Measurements from ENCODE around the gene IL3RA. TPM values are rescaled to one million over a fixed set of nuclear protein-coding genes. Genes with fewer than 3 reads are reported as not detected.
"Not testable (repeated sequence)": the region's sequence is repeated elsewhere in the genome, so short reads cannot be mapped to it uniquely, and the experiment has no call there.

Gene IL3RA
- total RNA-seq, 1 donor from 2014 or later = 59.9 TPM

DNA sequence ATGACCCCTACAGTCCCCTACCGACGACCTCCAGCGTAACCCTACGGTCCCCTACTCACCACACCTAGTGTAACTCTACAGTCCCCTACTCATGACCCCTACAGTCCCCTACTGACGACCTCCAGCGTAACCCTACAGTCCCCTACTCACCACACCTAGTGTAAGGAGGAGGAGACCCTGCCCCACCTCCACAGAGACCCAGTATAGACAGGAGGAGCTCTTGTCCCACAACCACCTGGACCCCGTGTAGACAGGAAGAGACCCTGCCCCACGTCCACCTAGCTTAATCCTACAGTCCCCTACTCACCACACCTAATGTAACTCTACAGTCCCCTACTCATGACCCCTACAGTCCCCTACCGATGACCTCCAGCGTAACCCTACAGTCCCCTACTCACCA, 41.0 kb upstream of the IL3RA start:
- no peaks in the 10 kb centered on the region for H3K9me3 ChIP-seq
- ATAC-seq (no peak), DNase-seq (no peak)
- H3K27ac ChIP-seq = no peak overlapping the region
- no peaks in the 10 kb centered on the region for H3K36me3 ChIP-seq
- intact Hi-C loops (cut with DNase I) = no loop called here
- TF ChIP-seq, protein P1, sequence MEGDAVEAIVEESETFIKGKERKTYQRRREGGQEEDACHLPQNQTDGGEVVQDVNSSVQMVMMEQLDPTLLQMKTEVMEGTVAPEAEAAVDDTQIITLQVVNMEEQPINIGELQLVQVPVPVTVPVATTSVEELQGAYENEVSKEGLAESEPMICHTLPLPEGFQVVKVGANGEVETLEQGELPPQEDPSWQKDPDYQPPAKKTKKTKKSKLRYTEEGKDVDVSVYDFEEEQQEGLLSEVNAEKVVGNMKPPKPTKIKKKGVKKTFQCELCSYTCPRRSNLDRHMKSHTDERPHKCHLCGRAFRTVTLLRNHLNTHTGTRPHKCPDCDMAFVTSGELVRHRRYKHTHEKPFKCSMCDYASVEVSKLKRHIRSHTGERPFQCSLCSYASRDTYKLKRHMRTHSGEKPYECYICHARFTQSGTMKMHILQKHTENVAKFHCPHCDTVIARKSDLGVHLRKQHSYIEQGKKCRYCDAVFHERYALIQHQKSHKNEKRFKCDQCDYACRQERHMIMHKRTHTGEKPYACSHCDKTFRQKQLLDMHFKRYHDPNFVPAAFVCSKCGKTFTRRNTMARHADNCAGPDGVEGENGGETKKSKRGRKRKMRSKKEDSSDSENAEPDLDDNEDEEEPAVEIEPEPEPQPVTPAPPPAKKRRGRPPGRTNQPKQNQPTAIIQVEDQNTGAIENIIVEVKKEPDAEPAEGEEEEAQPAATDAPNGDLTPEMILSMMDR (IDR thresholded peaks at IDR 0.05) = no peak
- no peaks in the 10 kb centered on the region for H3K27me3 ChIP-seq (ENCODE audit: low read depth)
- no peak overlapping the region for H3K4me3 ChIP-seq
- H3K4me1 ChIP-seq = no peaks in the 10 kb centered on the region

DNA sequence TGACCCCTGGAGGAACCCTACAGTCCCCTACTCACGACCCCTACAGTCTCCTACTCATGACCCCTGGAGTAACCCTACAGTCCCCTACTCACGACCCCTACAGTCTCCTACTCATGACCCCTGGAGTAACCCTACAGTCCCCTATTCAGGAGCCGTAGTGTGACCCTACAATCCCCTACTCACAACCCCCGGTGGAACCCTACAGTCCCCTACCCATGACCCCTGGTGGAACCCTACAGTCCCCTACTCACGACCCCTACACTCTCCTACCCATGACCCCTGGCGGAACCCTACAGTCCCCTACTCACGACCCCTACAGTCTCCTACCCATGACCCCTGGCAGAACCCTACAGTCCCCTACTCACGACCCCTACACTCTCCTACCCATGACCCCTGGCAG, 39.0 kb upstream of the IL3RA start:
- DNase-seq; H3K4me1 ChIP-seq; H3K36me3 ChIP-seq; H3K4me3 ChIP-seq; H3K27ac ChIP-seq; H3K27me3 ChIP-seq (ENCODE audit: low read depth); intact Hi-C loops (cut with DNase I); ATAC-seq; H3K9me3 ChIP-seq: not testable (repeated sequence)

DNA sequence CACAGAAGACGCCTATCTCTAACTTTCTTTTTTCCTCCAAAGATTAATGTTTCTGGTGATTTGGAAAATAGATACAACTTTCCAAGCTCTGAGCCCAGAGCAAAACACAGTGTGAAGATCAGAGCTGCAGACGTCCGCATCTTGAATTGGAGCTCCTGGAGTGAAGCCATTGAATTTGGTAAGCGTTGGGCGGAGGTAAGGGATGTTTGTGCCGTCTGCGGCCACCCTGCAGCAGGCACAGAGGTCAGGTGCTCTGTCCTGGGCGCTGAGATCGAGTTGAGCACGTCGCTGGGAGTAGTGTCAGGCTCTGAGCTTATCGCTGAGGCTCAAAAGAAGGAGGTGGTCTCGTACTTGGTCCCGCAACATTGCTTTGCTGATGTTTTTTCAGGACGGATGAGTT, 36.1 kb upstream of the IL3RA start:
- Histone ChIP-seq H3K4me1 (no peaks in the 10 kb centered on the region), H3K4me3 (no peak overlapping the region), H3K27me3 (ENCODE audit: low read depth) (no peaks in the 10 kb centered on the region), H3K36me3 (peaks cover 3% of the 10 kb centered on the region), H3K9me3 (no peaks in the 10 kb centered on the region), H3K27ac (no peak overlapping the region)
- ATAC-seq (no peak), DNase-seq (no peak)
- intact Hi-C loops (cut with DNase I) = no loop called here
- TF ChIP-seq, protein P1 (IDR thresholded peaks at IDR 0.05) = no peak

DNA sequence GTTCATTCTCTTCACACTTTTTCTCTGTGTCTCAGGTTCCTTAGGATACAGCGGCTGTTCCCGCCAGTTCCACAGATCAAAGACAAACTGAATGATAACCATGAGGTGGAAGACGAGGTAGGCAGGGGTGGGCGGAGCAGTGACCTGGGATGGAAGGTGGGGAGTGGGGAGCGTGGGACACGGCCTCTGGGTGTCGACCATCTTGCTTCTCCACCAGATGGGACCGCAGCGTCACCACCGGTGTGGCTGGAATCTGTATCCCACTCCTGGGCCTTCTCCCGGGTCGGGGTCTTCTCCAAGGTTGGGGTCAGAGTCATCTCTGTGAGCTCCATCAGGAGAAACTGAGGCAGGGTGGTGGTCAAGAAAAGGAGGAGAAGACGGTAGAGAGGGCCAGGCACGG, 31.2 kb upstream of the IL3RA start:
- ATAC-seq (no peak), DNase-seq (no peak)
- TF ChIP-seq, protein P1 (IDR thresholded peaks at IDR 0.05) = no peak
- Histone ChIP-seq H3K27ac (no peak overlapping the region), H3K4me3 (no peak overlapping the region), H3K9me3 (no peaks in the 10 kb centered on the region), H3K27me3 (ENCODE audit: low read depth) (no peaks in the 10 kb centered on the region), H3K36me3 (peaks cover 5% of the 10 kb centered on the region), H3K4me1 (no peaks in the 10 kb centered on the region)
- intact Hi-C loops (cut with DNase I) = no loop called here

DNA sequence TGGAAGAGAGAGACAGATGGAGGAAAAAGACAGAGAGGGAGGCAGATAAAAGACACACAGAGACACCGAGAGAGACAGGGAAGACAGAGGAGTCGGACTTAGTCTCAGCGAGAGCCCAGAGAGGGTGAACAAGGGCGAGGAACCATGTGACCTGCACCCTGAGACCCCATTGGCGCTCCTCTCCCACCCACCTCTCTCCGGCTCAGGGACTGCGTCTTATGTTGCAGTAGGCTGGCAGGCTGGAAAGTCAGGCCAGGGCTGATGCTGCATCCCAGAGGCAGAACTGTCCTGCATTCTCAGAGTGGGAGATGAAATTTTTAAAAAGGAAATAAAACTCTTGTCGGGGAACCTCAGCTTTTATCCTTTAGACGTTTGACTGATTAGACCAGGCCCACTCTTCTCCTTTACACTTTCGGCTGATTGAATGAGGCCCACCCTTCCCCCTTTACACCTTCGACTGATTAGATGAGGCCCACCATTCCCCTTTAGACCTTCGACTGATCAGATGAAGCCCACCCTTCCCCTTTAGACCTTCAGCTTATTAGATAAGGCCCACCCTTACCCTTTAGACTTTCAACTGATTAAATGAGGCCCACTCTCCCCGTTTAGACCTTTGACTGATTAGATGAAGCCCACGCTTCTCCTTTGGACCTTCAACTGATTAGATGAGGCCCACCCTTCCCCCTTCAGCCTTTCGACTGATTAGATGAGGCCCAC, 29.5 kb upstream of the IL3RA start:
- TF ChIP-seq, protein P1 (IDR thresholded peaks at IDR 0.05) = no peak
- H3K9me3 ChIP-seq = no peaks in the 10 kb centered on the region
- no peaks in the 10 kb centered on the region for H3K27me3 ChIP-seq (ENCODE audit: low read depth)
- H3K4me3 ChIP-seq = no peak overlapping the region
- intact Hi-C loops (cut with DNase I) = no loop called here
- H3K4me1 ChIP-seq = no peaks in the 10 kb centered on the region
- H3K27ac ChIP-seq = no peak overlapping the region
- ATAC-seq (peak in 1 of 2 donors; percentile 13), DNase-seq (no peak)
- peaks cover 5% of the 10 kb centered on the region for H3K36me3 ChIP-seq

DNA sequence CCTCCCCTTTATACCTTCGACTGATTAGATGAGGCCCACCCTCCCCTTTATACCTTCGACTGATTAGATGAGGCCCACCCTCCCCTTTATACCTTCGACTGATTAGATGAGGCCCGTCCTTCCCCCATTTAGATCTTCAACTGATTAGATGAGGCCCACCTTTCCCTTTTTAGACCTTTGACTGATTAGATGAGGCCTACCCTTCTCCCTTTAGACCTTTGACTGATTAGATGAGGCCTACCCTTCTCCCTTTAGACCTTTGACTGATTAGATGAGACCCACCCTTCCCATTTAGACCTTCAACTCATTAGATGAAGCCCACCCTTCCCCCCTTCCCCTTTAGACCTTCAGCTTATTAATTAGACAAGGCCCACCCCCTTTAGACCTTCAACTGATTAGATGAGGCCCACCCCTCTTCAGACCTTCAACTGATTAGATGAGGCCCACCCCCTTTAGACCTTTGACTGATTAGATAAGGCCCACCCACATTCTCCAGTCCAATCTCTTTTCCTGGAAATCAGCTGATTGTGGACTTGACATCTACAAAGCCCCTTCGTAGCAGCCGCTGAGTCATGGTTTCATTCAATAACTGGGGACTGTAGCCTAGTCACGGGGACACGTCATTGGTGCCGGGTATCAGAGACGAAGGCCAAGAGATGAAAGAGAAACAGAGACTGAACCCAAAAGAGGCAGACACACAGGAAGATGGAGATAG, 28.8 kb upstream of the IL3RA start:
- Histone ChIP-seq H3K36me3 (peaks cover 5% of the 10 kb centered on the region), H3K4me3 (no peak overlapping the region), H3K27ac (no peak overlapping the region), H3K27me3 (ENCODE audit: low read depth) (no peaks in the 10 kb centered on the region), H3K9me3 (no peaks in the 10 kb centered on the region), H3K4me1 (no peaks in the 10 kb centered on the region)
- ATAC-seq (no peak), DNase-seq (no peak)
- intact Hi-C loops (cut with DNase I) = no loop called here
- TF ChIP-seq, protein P1 (IDR thresholded peaks at IDR 0.05) = no peak

All from lower lobe of right lung (tissue), 2 donors.